Measurements from ENCODE around the gene CCND1. TPM values are rescaled to one million over a fixed set of nuclear protein-coding genes. Genes with fewer than 3 reads are reported as not detected.
A peak's percentile ranks its signal among the peaks of the same experiment; 100 is the strongest.

CCND1 gene
- total RNA-seq, 1 donor from 2014 or later, result 283 TPM

DNA sequence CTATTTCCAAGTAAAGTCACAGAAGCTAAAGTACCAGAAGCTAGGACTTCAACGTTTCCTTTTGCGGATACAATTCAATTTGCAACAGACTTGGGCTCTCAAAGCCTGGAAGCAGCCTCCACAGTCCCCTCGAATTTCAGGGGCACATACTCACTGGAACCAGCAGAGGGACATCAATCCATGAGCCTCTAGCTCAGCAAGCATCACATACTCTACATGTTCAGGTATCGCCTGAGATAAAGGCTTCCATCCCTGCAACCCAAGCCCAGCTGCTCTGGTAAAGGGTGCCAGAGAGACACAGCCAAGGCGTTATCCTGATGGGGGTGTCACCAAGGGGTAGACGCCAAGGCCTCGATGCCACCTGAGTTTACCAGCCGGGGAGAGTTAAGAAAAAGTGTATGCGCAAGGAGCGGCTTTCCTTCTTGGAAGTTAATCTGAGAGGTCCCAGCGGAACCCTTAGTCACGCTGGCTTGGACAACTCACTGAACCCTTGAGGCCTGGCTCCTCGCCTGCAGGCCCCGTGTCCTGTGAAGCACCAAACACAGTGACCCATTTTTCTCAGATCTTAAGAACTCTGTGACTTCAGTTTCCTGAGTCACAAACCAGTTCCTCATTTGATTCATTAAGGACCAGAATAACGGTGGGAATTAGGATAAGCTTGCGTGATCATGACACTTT lies 21.2 kb downstream of the CCND1 start:
- intact Hi-C loops (cut with DNase I), result no loop called here
- ATAC-seq, result no peak
- no peak for TF ChIP-seq CTCF (IDR thresholded peaks at IDR 0.05)
- Histone ChIP-seq H3K9me3 (no peaks in the 10 kb centered on the region), H3K4me3 (no peak overlapping the region), H3K36me3 (peaks cover 45% of the 10 kb centered on the region), H3K27ac (no peak overlapping the region), H3K4me1 (no peaks in the 10 kb centered on the region), H3K27me3 (no peaks in the 10 kb centered on the region)
- peak; percentile 55 for DNase-seq

- Histone ChIP-seq H3K4me1 (no peaks in the 10 kb centered on the region), H3K4me3 (no peak overlapping the region), H3K9me3 (no peaks in the 10 kb centered on the region), H3K27ac (no peak overlapping the region), H3K36me3 (peaks cover 52% of the 10 kb centered on the region), H3K27me3 (no peaks in the 10 kb centered on the region)
- DNase-seq, result peak; percentile 27
- no peak for ATAC-seq
- intact Hi-C loops (cut with DNase I), result no loop called here
- no peak for TF ChIP-seq CTCF (IDR thresholded peaks at IDR 0.05)
Observed at GRCh38 chr11:69662806-69663205, 21.9 kb downstream of the CCND1 start.

DNA sequence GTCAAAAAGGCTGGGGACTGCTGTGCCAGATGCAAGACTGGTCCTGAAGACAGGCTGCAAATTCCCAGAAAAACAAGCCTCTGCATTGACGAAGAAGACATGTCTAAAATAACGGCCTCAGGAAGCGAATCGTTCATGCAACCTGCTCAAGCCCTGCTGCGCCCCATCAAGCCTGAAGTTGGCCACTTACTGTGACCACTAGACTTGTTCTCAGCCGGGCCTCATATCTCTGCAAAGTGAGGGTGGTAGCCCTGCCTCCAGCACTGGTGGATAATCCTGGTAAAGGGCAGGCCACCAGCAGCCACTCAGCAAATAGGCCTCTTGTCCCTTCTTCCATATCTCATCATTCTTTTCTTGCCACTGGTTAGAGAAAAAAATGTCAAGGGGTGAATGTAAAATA lies 22.4 kb downstream of the CCND1 start:
- Histone ChIP-seq H3K27me3 (no peaks in the 10 kb centered on the region), H3K9me3 (no peaks in the 10 kb centered on the region), H3K4me3 (no peak overlapping the region), H3K36me3 (peaks cover 52% of the 10 kb centered on the region), H3K27ac (no peak overlapping the region), H3K4me1 (no peaks in the 10 kb centered on the region)
- intact Hi-C loops (cut with DNase I), result no loop called here
- no peak for DNase-seq
- TF ChIP-seq CTCF (IDR thresholded peaks at IDR 0.05), result no peak
- ATAC-seq, result no peak

DNA sequence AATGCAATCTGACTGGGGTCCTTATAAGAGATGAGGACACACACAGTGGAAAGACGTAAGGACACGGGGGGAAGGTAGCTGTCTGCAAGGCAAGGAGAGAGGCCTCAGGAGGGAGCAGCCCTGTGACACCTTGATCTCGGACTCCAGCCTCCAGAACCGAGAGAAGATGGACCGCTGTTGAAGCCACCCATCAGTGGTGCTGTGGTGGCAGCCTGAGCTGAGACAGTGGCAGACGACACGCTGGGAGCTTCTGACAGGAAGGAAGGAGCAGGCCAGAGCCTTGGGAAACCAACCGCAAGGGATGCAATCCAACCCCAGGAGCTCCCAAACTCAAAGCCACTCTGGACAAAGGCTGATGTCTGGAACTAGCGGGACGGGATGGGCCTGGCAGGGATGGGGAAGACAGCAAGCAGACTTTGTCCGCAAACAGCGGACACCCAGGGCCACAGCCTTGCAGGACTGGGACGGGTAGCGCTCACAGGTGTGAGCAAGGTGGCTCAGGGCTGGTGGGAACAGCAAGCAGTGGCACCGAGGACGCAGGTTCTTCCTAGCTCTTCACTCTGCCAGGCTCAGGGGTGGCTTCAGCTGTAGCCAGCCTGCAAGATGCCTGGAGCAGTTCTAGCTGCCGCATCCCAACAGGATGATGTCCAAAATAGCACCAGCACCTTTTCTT lies 23.3 kb downstream of the CCND1 start:
- no peak overlapping the region for H3K27ac ChIP-seq
- peaks cover 57% of the 10 kb centered on the region for H3K36me3 ChIP-seq
- no peaks in the 10 kb centered on the region for H3K4me1 ChIP-seq
- intact Hi-C loops (cut with DNase I), result no loop called here
- no peak overlapping the region for H3K4me3 ChIP-seq
- TF ChIP-seq CTCF (IDR thresholded peaks at IDR 0.05), result no peak
- no peak for ATAC-seq
- H3K9me3 ChIP-seq, result no peaks in the 10 kb centered on the region
- H3K27me3 ChIP-seq, result no peaks in the 10 kb centered on the region
- peak; percentile 48 for DNase-seq

- no peaks in the 10 kb centered on the region for H3K4me1 ChIP-seq
- H3K27me3 ChIP-seq, result no peaks in the 10 kb centered on the region
- intact Hi-C loops (cut with DNase I), result no loop called here
- H3K9me3 ChIP-seq, result no peaks in the 10 kb centered on the region
- no peak overlapping the region for H3K27ac ChIP-seq
- no peak overlapping the region for H3K4me3 ChIP-seq
- no peak for ATAC-seq
- peaks cover 60% of the 10 kb centered on the region for H3K36me3 ChIP-seq
- no peak for TF ChIP-seq CTCF (IDR thresholded peaks at IDR 0.05)
- peak; percentile 46 for DNase-seq
Observed at GRCh38 chr11:69664901-69665300, 23.9 kb downstream of the CCND1 start.

Data from upper lobe of right lung (tissue), 1 donor.